Tibial nerve (tissue), 4 donors: ENCODE measurements around the gene LLGL1.

Experiments
- EP300 ChIP-seq, 2 donors: sonication (generic); formaldehyde crosslinking; IDR thresholded peaks; one replicate each; pipeline ENCODE4 v1.6.1; 2017; ENCODE audit warnings: antibody characterized with exemption in 2 of 2, mild to moderate bottlenecking in 1 of 2
- TF ChIP-seq, protein P1 (sequence below), 5 experiments: fragments of 200-600 bp in 3 of 5; fragments of 450-650 bp in 2 of 5; sonication (generic) in 3 of 5; IDR thresholded peaks; one replicate each; pipeline ENCODE4 v1.5.1; 2016 to 2019; ENCODE audit warnings: antibody characterized with exemption in 5 of 5, mild to moderate bottlenecking in 3 of 5, moderate library complexity in 2 of 5

- TF ChIP-seq, protein P1, sequence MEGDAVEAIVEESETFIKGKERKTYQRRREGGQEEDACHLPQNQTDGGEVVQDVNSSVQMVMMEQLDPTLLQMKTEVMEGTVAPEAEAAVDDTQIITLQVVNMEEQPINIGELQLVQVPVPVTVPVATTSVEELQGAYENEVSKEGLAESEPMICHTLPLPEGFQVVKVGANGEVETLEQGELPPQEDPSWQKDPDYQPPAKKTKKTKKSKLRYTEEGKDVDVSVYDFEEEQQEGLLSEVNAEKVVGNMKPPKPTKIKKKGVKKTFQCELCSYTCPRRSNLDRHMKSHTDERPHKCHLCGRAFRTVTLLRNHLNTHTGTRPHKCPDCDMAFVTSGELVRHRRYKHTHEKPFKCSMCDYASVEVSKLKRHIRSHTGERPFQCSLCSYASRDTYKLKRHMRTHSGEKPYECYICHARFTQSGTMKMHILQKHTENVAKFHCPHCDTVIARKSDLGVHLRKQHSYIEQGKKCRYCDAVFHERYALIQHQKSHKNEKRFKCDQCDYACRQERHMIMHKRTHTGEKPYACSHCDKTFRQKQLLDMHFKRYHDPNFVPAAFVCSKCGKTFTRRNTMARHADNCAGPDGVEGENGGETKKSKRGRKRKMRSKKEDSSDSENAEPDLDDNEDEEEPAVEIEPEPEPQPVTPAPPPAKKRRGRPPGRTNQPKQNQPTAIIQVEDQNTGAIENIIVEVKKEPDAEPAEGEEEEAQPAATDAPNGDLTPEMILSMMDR (IDR thresholded peaks at IDR 0.05), result no peak
- no peak for TF ChIP-seq EP300 (IDR thresholded peaks at IDR 0.05)
Measured at GRCh38 chr17:18187226-18187625, 38.2 kb upstream of the LLGL1 start.
